Osteocyte (in vitro differentiated cells): ENCODE measurements around the gene PCAT7. TPM values are rescaled to one million over a fixed set of nuclear protein-coding genes. Genes with fewer than 3 reads are reported as not detected.

Experiments
- DNase-seq: peaks from one replicate; pipeline ENCODE4 v3.0.0; 2021; ENCODE audit warnings: mixed read lengths; ENCODE audit not compliant: unreplicated experiment; ENCODE audit errors: extremely low spot score
- H3K27ac Mint-ChIP-seq: one replicate; pipeline ENCODE4 v1.8.0; 2021; ENCODE audit warnings: mild to moderate bottlenecking, mixed read lengths; ENCODE audit not compliant: unreplicated experiment
- H3K27me3 Mint-ChIP-seq: one replicate; pipeline ENCODE4 v1.8.0; 2021; ENCODE audit warnings: mixed read lengths; ENCODE audit not compliant: unreplicated experiment
- H3K36me3 Mint-ChIP-seq: one replicate; pipeline ENCODE4 v1.8.0; 2021; ENCODE audit warnings: mixed read lengths; ENCODE audit not compliant: unreplicated experiment
- H3K4me1 Mint-ChIP-seq: one replicate; pipeline ENCODE4 v1.8.0; 2021; ENCODE audit warnings: mixed read lengths; ENCODE audit not compliant: unreplicated experiment
- H3K4me3 Mint-ChIP-seq: one replicate; pipeline ENCODE4 v1.8.0; 2021; ENCODE audit warnings: mild to moderate bottlenecking, moderate library complexity, mixed read lengths; ENCODE audit not compliant: unreplicated experiment
- H3K9me3 Mint-ChIP-seq: one replicate; pipeline ENCODE4 v1.8.0; 2021; ENCODE audit warnings: mixed read lengths; ENCODE audit not compliant: unreplicated experiment
- CTCF ChIP-seq: fragments of 200-600 bp; sonication (generic); IDR thresholded peaks from 2 replicates; pipeline ENCODE4 v1.5.0; 2021; ENCODE audit warnings: antibody characterized with exemption, mild to moderate bottlenecking, moderate library complexity
- total RNA-seq: library from RNA; stranded (reverse); gene quantifications from 2 replicates; pipeline ENCODE4 v1.2.1, GENCODE V29; 2021

Gene PCAT7
- total RNA-seq, 1 donor from 2014 or later, result 14.6 TPM

- no peak overlapping the region for H3K27ac Mint-ChIP-seq
- no peak overlapping the region for H3K4me3 Mint-ChIP-seq
- peaks cover 24% of the 10 kb centered on the region for H3K27me3 Mint-ChIP-seq
- TF ChIP-seq CTCF, result no peak
- DNase-seq, result no peak
- H3K4me1 Mint-ChIP-seq, result no peaks in the 10 kb centered on the region
- H3K9me3 Mint-ChIP-seq, result no peaks in the 10 kb centered on the region
- H3K36me3 Mint-ChIP-seq, result peaks cover 12% of the 10 kb centered on the region
Measured at GRCh38 chr9:94568972-94569712, 14.3 kb downstream of the PCAT7 start.

GRCh38 chr9:94576131-94576530 is 21.2 kb downstream of the PCAT7 start:
- no peak for DNase-seq
- TF ChIP-seq CTCF, result no peak
- Mint-ChIP-seq H3K27me3 (peaks cover 46% of the 10 kb centered on the region), H3K4me3 (no peak overlapping the region), H3K9me3 (no peaks in the 10 kb centered on the region), H3K4me1 (no peaks in the 10 kb centered on the region), H3K27ac (no peak overlapping the region), H3K36me3 (no peaks in the 10 kb centered on the region)

- Mint-ChIP-seq H3K4me1 (no peaks in the 10 kb centered on the region), H3K27ac (no peak overlapping the region), H3K9me3 (no peaks in the 10 kb centered on the region), H3K4me3 (no peak overlapping the region), H3K27me3 (peaks cover 41% of the 10 kb centered on the region), H3K36me3 (no peaks in the 10 kb centered on the region)
- DNase-seq, result peak; percentile 38
- TF ChIP-seq CTCF, result no peak
Measured at GRCh38 chr9:94577036-94577435, 22.2 kb downstream of the PCAT7 start.

GRCh38 chr9:94577571-94577970 is 22.7 kb downstream of the PCAT7 start:
- DNase-seq, result no peak
- H3K27me3 Mint-ChIP-seq, result peaks cover 36% of the 10 kb centered on the region
- no peak overlapping the region for H3K4me3 Mint-ChIP-seq
- no peaks in the 10 kb centered on the region for H3K9me3 Mint-ChIP-seq
- no peaks in the 10 kb centered on the region for H3K36me3 Mint-ChIP-seq
- no peaks in the 10 kb centered on the region for H3K4me1 Mint-ChIP-seq
- TF ChIP-seq CTCF, result no peak
- no peak overlapping the region for H3K27ac Mint-ChIP-seq

- Mint-ChIP-seq H3K4me3 (no peak overlapping the region), H3K9me3 (no peaks in the 10 kb centered on the region), H3K36me3 (no peaks in the 10 kb centered on the region), H3K27ac (no peak overlapping the region), H3K27me3 (peaks cover 8% of the 10 kb centered on the region), H3K4me1 (no peaks in the 10 kb centered on the region)
- TF ChIP-seq CTCF, result no peak
- no peak for DNase-seq
Measured at GRCh38 chr9:94581728-94582127, 26.8 kb downstream of the PCAT7 start.
